ENCODE measurements around the gene SLC25A10.
"Not testable (repeated sequence)": the region's sequence is repeated elsewhere in the genome, so short reads cannot be mapped to it uniquely, and the experiment has no call there.

Gene SLC25A10

DNA sequence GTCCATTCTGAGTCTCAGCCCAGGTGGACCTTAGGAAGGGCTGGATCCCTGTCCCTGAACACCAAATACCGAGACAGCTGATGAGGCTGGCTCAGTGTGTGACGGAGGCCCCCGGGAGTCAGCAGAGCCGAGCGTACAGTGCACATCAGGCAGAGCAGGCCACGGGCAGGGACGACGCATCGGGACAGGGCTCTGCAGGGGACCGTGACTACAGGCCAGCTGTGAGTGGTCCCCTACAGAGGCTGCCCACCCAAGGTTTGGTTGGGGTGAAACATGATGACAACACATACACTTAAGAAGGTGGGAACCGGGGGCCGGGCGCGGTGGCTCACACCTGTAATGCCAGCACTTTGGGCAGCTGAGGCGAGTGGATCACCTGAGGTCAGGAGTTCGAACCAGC, 39.1 kb upstream of the SLC25A10 start:
- H3K4me3 ChIP-seq (ENCODE audit: insufficient read depth in 1 of 2, low read depth in 1 of 2, low read length in 2 of 2), result no peak overlapping the region
- no peak overlapping the region for H3K27ac ChIP-seq (ENCODE audit: low read length, poor library complexity, severe bottlenecking)
- H2BK15ac ChIP-seq (ENCODE audit: low read depth, poor library complexity, severe bottlenecking), result no peak overlapping the region
- peaks cover 66 to 68% of the 10 kb centered on the region in 2 experiments for H3K36me3 ChIP-seq (ENCODE audit: control insufficient read depth in 1 of 2, insufficient read depth in 2 of 2, low read depth in 1 of 2, low read length in 2 of 2)
- no peaks in the 10 kb centered on the region for H3K27me3 ChIP-seq (ENCODE audit: control insufficient read depth in 1 of 2, insufficient read depth in 1 of 2, low read length in 2 of 2)
- 96% methylated on average over 16 of the region's 16 CpGs for WGBS
- H2AK5ac ChIP-seq (ENCODE audit: low read length, severe bottlenecking), result no peak overlapping the region
- no peaks in the 10 kb centered on the region for H3K9me3 ChIP-seq (ENCODE audit: control insufficient read depth, low read length)
- no peak overlapping the region for H3K14ac ChIP-seq (ENCODE audit: low read length in 2 of 2)
- no peak overlapping the region for H3K9ac ChIP-seq (ENCODE audit: low read length)
- no peak overlapping the region for H4K91ac ChIP-seq (ENCODE audit: low read length)
- H3K23ac ChIP-seq (ENCODE audit: low read length in 2 of 2), result no peak overlapping the region
- H3K4ac ChIP-seq (ENCODE audit: low read depth in 1 of 2, low read length in 2 of 2), result no peak overlapping the region
- peaks cover 18% of the 10 kb centered on the region for H3K4me1 ChIP-seq (ENCODE audit: control insufficient read depth, insufficient read depth, low read depth, low read length)
- H3K18ac ChIP-seq (ENCODE audit: low read depth in 1 of 2, low read length in 2 of 2), result no peak overlapping the region
- peak overlapping the region; percentile 9 for H2BK5ac ChIP-seq (ENCODE audit: low read depth, low read length, poor library complexity, severe bottlenecking)
- H3K79me1 ChIP-seq (replicated peaks; ENCODE audit: low read length, poor library complexity, severe bottlenecking), result peaks cover 45% of the 10 kb centered on the region
- H2BK120ac ChIP-seq (ENCODE audit: low read depth, low read length), result no peak overlapping the region
- no peak overlapping the region for H4K8ac ChIP-seq (ENCODE audit: low read length)
- H3K4me2 ChIP-seq (ENCODE audit: low read length, poor library complexity, severe bottlenecking), result no peak overlapping the region
- no peak overlapping the region for H2AFZ ChIP-seq (ENCODE audit: low read depth, low read length)
- H2BK12ac ChIP-seq (ENCODE audit: low read length in 2 of 2), result no peak overlapping the region
- DNase-seq, result no peak

DNA sequence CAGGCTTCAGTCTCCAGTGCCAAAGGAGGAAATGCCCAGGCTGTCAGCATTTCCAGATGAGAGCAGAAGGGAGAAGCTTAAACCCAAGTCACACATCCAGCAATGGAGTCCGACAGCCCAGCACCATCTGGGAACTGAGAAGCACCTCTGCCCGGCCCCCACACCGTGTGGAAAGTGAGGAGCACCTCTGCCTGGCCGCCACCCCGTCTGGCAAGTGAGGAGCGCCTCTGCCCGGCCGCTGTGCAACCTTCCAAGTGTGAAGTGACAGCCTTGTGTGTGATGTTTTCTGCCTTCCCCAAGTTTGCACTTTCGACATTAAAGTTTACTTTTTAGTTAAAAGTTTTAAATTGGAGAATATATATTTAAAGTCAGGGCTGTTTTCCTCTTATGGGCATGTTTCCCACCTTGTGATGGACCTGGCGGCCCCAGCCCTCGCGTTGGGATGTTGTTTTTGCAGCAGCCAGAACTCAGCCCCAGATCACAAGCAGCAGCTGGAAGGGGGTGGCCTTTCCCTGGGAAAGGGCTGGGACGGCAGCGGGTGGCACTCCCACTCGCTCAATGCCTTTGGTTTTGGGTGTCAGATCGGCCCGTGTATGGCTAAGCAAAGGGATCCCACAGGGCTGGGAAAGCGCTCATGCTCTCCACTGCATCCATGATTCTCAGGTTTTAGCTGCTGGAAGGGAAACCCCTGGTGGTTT, 38.4 kb upstream of the SLC25A10 start:
- peaks cover 58 to 62% of the 10 kb centered on the region in 2 experiments for H3K36me3 ChIP-seq (ENCODE audit: control insufficient read depth in 1 of 2, insufficient read depth in 2 of 2, low read depth in 1 of 2, low read length in 2 of 2)
- H2AK5ac ChIP-seq (ENCODE audit: low read length, severe bottlenecking), result no peak overlapping the region
- H3K4me1 ChIP-seq (ENCODE audit: control insufficient read depth, insufficient read depth, low read depth, low read length), result peaks cover 15% of the 10 kb centered on the region
- WGBS, result 92% methylated on average over 17 of the region's 18 CpGs
- H4K91ac ChIP-seq (ENCODE audit: low read length), result no peak overlapping the region
- no peak overlapping the region for H2BK12ac ChIP-seq (ENCODE audit: low read length in 2 of 2)
- no peaks in the 10 kb centered on the region for H3K27me3 ChIP-seq (ENCODE audit: control insufficient read depth in 1 of 2, insufficient read depth in 1 of 2, low read length in 2 of 2)
- no peak overlapping the region for H3K4me3 ChIP-seq (ENCODE audit: insufficient read depth in 1 of 2, low read depth in 1 of 2, low read length in 2 of 2)
- no peak overlapping the region for H2BK5ac ChIP-seq (ENCODE audit: low read depth, low read length, poor library complexity, severe bottlenecking)
- H3K27ac ChIP-seq (ENCODE audit: low read length, poor library complexity, severe bottlenecking), result no peak overlapping the region
- peaks cover 42% of the 10 kb centered on the region for H3K79me1 ChIP-seq (replicated peaks; ENCODE audit: low read length, poor library complexity, severe bottlenecking)
- H4K8ac ChIP-seq (ENCODE audit: low read length), result no peak overlapping the region
- H2BK15ac ChIP-seq (ENCODE audit: low read depth, poor library complexity, severe bottlenecking), result no peak overlapping the region
- no peak overlapping the region for H3K9ac ChIP-seq (ENCODE audit: low read length)
- no peak overlapping the region for H2AFZ ChIP-seq (ENCODE audit: low read depth, low read length)
- no peak overlapping the region for H3K18ac ChIP-seq (ENCODE audit: low read depth in 1 of 2, low read length in 2 of 2)
- H3K9me3 ChIP-seq (ENCODE audit: control insufficient read depth, low read length), result no peaks in the 10 kb centered on the region
- no peak overlapping the region for H3K4me2 ChIP-seq (ENCODE audit: low read length, poor library complexity, severe bottlenecking)
- no peak overlapping the region for H3K14ac ChIP-seq (ENCODE audit: low read length in 2 of 2)
- H2BK120ac ChIP-seq (ENCODE audit: low read depth, low read length), result no peak overlapping the region
- no peak for DNase-seq
- no peak overlapping the region for H3K23ac ChIP-seq (ENCODE audit: low read length in 2 of 2)
- H3K4ac ChIP-seq (ENCODE audit: low read depth in 1 of 2, low read length in 2 of 2), result no peak overlapping the region

DNA sequence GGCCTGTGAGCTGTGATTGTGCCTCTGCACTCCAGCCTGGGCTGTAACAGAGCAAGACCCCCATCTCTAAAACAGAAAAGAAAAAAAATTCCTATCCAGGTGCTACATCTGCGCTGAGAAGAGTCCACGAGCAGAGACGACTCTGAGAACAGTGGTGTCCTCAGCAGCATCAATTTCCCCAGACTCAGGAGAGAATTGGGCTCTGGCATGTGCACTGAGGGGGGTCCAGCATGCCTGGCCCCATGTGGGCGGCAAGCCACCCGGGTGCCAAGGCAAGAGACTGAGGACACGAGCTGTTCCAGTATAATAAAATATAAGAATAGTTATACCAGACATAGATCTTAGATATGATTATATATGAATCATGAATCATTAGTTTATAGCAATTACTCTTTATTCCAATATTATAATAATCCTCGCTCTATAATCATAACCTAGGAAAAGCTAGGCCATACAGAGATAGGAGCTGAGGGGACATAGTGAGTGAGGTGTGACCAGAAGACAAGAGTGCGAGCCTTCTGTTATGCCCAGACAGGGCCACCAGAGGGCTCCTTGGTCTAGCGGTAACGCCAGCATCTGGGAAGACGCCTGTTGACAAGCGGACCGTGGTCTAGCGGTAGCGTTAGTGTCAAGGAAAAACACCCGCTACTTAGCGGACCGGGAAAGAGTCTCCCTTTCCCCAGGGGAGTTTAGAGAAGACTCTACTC, 36.4 kb upstream of the SLC25A10 start:
- Histone ChIP-seq H3K4me1 (ENCODE audit: control insufficient read depth, insufficient read depth, low read depth, low read length) (peaks cover 20% of the 10 kb centered on the region), H2AK5ac (ENCODE audit: low read length, severe bottlenecking) (peak overlapping the region; percentile 38), H3K27ac (ENCODE audit: low read length, poor library complexity, severe bottlenecking) (peak overlapping the region; percentile 2), H3K36me3 (ENCODE audit: control insufficient read depth in 1 of 2, insufficient read depth in 2 of 2, low read depth in 1 of 2, low read length in 2 of 2) (peaks cover 51 to 57% of the 10 kb centered on the region in 2 experiments), H3K79me1 (replicated peaks; ENCODE audit: low read length, poor library complexity, severe bottlenecking) (peaks cover 35% of the 10 kb centered on the region)
- not testable (repeated sequence) for H3K9ac ChIP-seq (ENCODE audit: low read length); H4K8ac ChIP-seq (ENCODE audit: low read length); H3K4me3 ChIP-seq (ENCODE audit: insufficient read depth in 1 of 2, low read depth in 1 of 2, low read length in 2 of 2); H2AFZ ChIP-seq (ENCODE audit: low read depth, low read length); H3K9me3 ChIP-seq (ENCODE audit: control insufficient read depth, low read length); H3K23ac ChIP-seq (ENCODE audit: low read length in 2 of 2); H3K4me2 ChIP-seq (ENCODE audit: low read length, poor library complexity, severe bottlenecking); H2BK15ac ChIP-seq (ENCODE audit: low read depth, poor library complexity, severe bottlenecking); H2BK120ac ChIP-seq (ENCODE audit: low read depth, low read length); H3K27me3 ChIP-seq (ENCODE audit: control insufficient read depth in 1 of 2, insufficient read depth in 1 of 2, low read length in 2 of 2); H3K18ac ChIP-seq (ENCODE audit: low read depth in 1 of 2, low read length in 2 of 2); H4K91ac ChIP-seq (ENCODE audit: low read length); H3K14ac ChIP-seq (ENCODE audit: low read length in 2 of 2); H2BK12ac ChIP-seq (ENCODE audit: low read length in 2 of 2); H2BK5ac ChIP-seq (ENCODE audit: low read depth, low read length, poor library complexity, severe bottlenecking); H3K4ac ChIP-seq (ENCODE audit: low read depth in 1 of 2, low read length in 2 of 2)
- 46% methylated on average over 10 of the region's 18 CpGs for WGBS
- DNase-seq, result peak; percentile 57

DNA sequence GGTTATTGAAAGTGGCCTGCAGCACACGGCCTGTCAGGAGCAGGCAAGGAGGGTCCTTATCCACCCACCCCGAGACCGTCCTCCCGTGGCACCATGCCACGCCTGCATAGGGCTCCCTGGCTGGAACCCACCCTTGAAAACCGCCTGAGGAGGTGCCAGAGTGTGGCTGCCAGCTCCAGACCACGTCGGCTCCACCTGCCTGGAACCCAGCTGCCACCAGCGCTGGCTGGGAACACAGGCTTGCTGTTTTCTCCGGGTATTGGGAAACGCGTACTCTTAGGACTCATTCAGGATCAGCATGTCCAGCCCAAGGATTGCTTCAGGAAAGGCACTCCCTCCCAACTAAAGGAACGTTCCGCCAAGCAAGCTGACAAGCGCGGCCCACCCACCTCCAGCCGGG, 35.2 kb upstream of the SLC25A10 start:
- Histone ChIP-seq H3K18ac (ENCODE audit: low read depth in 1 of 2, low read length in 2 of 2) (no peak overlapping the region), H3K14ac (ENCODE audit: low read length in 2 of 2) (no peak overlapping the region), H3K79me1 (replicated peaks; ENCODE audit: low read length, poor library complexity, severe bottlenecking) (peaks cover 27% of the 10 kb centered on the region), H2AFZ (ENCODE audit: low read depth, low read length) (no peak overlapping the region), H3K4me1 (ENCODE audit: control insufficient read depth, insufficient read depth, low read depth, low read length) (peaks cover 31% of the 10 kb centered on the region), H3K4me3 (ENCODE audit: insufficient read depth in 1 of 2, low read depth in 1 of 2, low read length in 2 of 2) (no peak overlapping the region), H4K8ac (ENCODE audit: low read length) (no peak overlapping the region), H2BK120ac (ENCODE audit: low read depth, low read length) (no peak overlapping the region), H2BK15ac (ENCODE audit: low read depth, poor library complexity, severe bottlenecking) (no peak overlapping the region), H3K36me3 (ENCODE audit: control insufficient read depth in 1 of 2, insufficient read depth in 2 of 2, low read depth in 1 of 2, low read length in 2 of 2) (peaks cover 45 to 50% of the 10 kb centered on the region in 2 experiments), H2BK12ac (ENCODE audit: low read length in 2 of 2) (no peak overlapping the region), H3K9me3 (ENCODE audit: control insufficient read depth, low read length) (no peaks in the 10 kb centered on the region), H2AK5ac (ENCODE audit: low read length, severe bottlenecking) (peak overlapping the region; percentile 54), H3K9ac (ENCODE audit: low read length) (no peak overlapping the region), H4K91ac (ENCODE audit: low read length) (no peak overlapping the region), H3K23ac (ENCODE audit: low read length in 2 of 2) (no peak overlapping the region), H2BK5ac (ENCODE audit: low read depth, low read length, poor library complexity, severe bottlenecking) (no peak overlapping the region), H3K4ac (ENCODE audit: low read depth in 1 of 2, low read length in 2 of 2) (no peak overlapping the region), H3K4me2 (ENCODE audit: low read length, poor library complexity, severe bottlenecking) (no peak overlapping the region), H3K27me3 (ENCODE audit: control insufficient read depth in 1 of 2, insufficient read depth in 1 of 2, low read length in 2 of 2) (no peaks in the 10 kb centered on the region), H3K27ac (ENCODE audit: low read length, poor library complexity, severe bottlenecking) (no peak overlapping the region)
- DNase-seq, result no peak
- 96% methylated on average over 17 of the region's 17 CpGs for WGBS

Data from mesenchymal stem cell (in vitro differentiated cells and primary cell).